NCI-H2081 (cell line): Measurements from ENCODE around the gene PPP4C.

ENCODE experiments used
- DNase-seq, 2 experiments: peaks; one replicate each; lab custom pipeline; 2025; lab: John Stamatoyannopoulos, UW

PPP4C gene

DNA sequence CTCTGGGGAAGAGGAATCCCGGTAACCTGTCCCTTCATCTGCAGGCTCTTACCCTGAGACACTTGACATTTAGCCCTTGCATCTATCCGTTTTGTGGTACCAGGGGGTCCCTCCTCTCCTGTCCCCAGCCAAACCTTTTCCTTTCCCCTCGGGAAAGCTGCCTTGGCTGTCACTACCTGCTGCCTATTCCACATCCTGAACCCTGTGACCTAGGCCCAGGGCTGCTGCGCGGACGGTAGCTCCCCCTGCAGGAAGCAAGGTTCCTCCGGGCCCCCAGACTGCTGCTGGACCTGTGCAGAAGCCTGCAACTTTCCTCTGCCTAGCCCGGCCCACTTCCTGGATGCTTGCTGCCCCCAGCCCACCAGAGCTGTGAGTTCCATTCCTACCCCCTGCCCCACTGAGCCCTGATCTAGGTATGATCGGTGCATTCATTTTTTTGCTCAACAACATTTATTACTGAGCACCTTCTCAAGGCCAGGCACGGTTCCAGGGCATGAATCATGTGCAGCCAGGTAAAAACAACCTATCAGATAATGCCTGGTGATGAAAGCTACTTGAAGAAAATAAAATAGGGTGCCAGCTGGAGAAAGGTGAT lies 20.7 kb upstream of the PPP4C start:
- no peak for DNase-seq

- DNase-seq: no peak
Observed at GRCh38 chr16:30060346-30060745, 15.4 kb upstream of the PPP4C start.

GRCh38 chr16:30060836-30061554 lies 14.8 kb upstream of the PPP4C start:
- no peak for DNase-seq

GRCh38 chr16:30063278-30063892 lies 12.4 kb upstream of the PPP4C start:
- DNase-seq: no peak

- DNase-seq: peak; percentile 52 to 77
Observed at GRCh38 chr16:30063893-30064728, 11.7 kb upstream of the PPP4C start.

GRCh38 chr16:30064729-30065101 lies 11.1 kb upstream of the PPP4C start:
- no peak for DNase-seq

- DNase-seq: peak; percentile 93 to 94
Observed at GRCh38 chr16:30065102-30065942, 10.5 kb upstream of the PPP4C start, which contains the start of gene ALDOA. TSS of gene ALDOA (plus strand) at chr16:30065760. CDS start at chr16:30066898, 1,138 bp downstream.

DNA sequence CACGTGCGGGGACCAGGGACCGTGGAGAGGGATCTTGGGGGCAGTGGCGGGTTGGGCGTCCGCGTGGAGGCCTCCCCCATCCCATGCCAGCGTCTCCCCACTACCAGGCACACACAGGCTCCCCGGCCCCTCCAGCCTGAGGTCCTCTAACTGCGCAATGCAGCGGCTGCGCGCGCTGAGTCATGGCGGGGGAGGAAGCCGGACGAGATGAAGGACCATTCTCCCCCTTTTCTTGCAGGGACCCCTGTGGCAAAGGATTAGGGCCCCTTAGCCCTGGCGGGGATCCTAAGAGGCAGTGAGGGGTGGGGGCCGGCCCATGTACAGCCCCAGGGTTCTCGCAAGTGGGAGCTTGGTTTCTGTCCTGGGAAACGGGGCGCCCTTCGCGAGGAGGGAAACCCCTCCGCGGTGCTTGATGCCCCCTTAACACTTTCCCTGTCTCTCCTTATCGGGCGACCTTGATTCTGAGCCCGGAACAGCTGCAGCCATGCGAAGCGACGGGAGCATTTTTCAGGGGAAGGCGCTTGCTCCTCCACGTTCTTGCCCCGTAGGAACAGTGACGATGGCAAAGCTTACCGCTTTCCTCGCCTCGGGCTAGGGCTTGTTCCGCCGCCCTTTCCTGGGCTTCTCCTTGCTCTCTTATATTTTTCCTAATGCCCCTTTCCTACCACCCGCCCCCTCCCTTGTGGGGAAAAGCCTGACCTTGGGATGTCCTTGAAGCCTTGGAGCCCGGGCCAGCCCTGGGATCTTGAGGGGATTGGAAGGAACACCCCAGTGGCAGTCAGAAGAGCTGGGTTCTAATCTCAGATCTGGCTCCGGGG lies 9.6 kb upstream of the PPP4C start:
- no peak for DNase-seq

GRCh38 chr16:30066761-30067583 lies 8.8 kb upstream of the PPP4C start:
- no peak for DNase-seq

DNA sequence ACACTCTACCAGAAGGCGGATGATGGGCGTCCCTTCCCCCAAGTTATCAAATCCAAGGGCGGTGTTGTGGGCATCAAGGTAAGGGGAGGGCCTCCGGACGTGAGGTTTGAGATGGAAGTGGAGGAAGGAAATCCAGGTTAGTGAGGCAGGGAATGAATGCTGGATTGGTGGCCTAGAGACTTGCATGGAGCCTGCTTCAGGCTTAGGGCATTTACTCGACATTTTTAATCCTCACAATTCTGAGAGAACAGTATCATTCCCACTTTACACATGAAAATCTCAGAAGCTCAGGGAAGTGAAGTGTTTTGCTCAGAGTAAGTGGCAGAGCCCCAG lies 8.2 kb upstream of the PPP4C start:
- no peak for DNase-seq

DNA sequence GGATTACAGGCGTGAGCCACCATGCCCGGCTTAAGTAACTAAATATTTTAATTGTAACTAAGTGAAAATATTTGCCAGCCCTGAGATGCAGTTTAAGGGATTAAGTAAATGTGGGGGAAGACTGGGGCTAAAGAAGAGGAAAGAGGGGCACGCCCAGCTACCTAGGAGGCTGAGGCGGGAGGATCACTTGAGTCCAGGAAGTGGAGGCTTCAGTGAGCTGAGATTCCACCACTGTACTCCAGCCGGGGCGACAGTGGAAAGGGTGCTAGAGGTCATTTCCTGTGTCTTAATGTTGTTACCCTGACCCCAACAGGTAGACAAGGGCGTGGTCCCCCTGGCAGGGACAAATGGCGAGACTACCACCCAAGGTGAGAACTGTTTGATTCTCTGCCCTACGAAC lies 7.5 kb upstream of the PPP4C start:
- DNase-seq: no peak

GRCh38 chr16:30068750-30069610 lies 6.8 kb upstream of the PPP4C start:
- no peak for DNase-seq

- no peak for DNase-seq
Observed at GRCh38 chr16:30069611-30070462, 6.0 kb upstream of the PPP4C start.

- no peak for DNase-seq
Observed at GRCh38 chr16:30070490-30070889, 5.3 kb upstream of the PPP4C start.

DNA sequence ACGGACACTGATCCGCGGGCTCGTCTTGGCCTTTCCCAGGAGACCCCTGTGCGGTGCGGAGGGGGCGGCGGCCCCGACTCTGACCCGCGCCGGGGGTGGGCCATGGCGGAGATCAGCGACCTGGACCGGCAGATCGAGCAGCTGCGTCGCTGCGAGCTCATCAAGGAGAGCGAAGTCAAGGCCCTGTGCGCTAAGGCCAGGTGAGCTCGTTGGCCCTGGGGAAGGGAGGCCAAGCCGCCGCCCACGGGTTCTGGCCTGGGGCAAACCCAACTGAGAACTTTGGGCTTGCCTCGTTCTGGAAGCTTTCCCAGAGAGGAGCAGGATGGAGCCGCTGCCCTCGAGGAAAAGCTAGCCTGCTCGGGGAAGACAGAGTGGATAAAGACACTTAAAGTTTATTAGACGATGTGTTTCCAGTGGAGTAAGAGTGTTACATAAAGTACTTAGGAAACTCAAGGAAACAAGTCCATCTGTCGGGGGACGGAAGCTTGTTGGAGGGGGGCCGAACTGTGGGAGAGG lies 540 bp downstream of the PPP4C start:
- no peak for DNase-seq

GRCh38 chr16:30077656-30078055 lies 1.9 kb downstream of the PPP4C start:
- no peak for DNase-seq

GRCh38 chr16:30078744-30079143 lies 3.0 kb downstream of the PPP4C start:
- DNase-seq: no peak

GRCh38 chr16:30079480-30079879 lies 3.7 kb downstream of the PPP4C start:
- DNase-seq: no peak
